HCT116 (cell line): ENCODE data around the gene TM9SF4.
"Not testable (repeated sequence)": the region's sequence is repeated elsewhere in the genome, so short reads cannot be mapped to it uniquely, and the experiment has no call there.

Experiments
- CTCF ChIP-seq, 3 experiments: fragments of 200-600 bp in 1 of 3; sonication (generic) in 1 of 3; IDR thresholded peaks in 2 of 3; conservative IDR thresholded peaks in 1 of 3; 2 replicates each; pipeline ENCODE4 v1.5.1; 2012 to 2017; ENCODE audit warnings: low read depth in 2 of 3, low read length in 2 of 3, antibody characterized with exemption in 1 of 3, borderline replicate concordance in 1 of 3, control low read depth in 1 of 3, mild to moderate bottlenecking in 1 of 3, mixed read lengths in 1 of 3, mixed run types in 1 of 3, moderate library complexity in 1 of 3; ENCODE audit not compliant: insufficient read depth in 1 of 3
- POLR2A ChIP-seq: IDR thresholded peaks from 2 replicates; pipeline ENCODE4 v1.7.0; 2011; ENCODE audit warnings: borderline replicate concordance; ENCODE audit not compliant: insufficient read depth, insufficient read length; ENCODE audit errors: extremely low read depth
- RAD21 ChIP-seq: IDR thresholded peaks from 2 replicates; pipeline ENCODE4 v1.6.1; 2012; ENCODE audit warnings: low read depth, mild to moderate bottlenecking

- TF ChIP-seq POLR2A; CTCF (IDR thresholded peaks at IDR 0.05 in 2 of 3, conservative IDR thresholded peaks at IDR 0.05 in 1 of 3; ENCODE audit: borderline replicate concordance in 1 of 3, insufficient read depth in 1 of 3, low read depth in 2 of 3, low read length in 2 of 3); RAD21: not testable (repeated sequence)
Measured at GRCh38 chr20:32118427-32118826, 8.9 kb downstream of the TM9SF4 start.
